Activated CD4-positive, CD25-positive, alpha-beta regulatory T cell (primary cell): Measurements from ENCODE around the gene SDE2.
"Not testable (repeated sequence)": the region's sequence is repeated elsewhere in the genome, so short reads cannot be mapped to it uniquely, and the experiment has no call there.

ENCODE experiments used
- DNase-seq, 4 experiments: peaks; one replicate each; lab custom pipeline; 2025; lab: John Stamatoyannopoulos, UW

SDE2 gene

DNA sequence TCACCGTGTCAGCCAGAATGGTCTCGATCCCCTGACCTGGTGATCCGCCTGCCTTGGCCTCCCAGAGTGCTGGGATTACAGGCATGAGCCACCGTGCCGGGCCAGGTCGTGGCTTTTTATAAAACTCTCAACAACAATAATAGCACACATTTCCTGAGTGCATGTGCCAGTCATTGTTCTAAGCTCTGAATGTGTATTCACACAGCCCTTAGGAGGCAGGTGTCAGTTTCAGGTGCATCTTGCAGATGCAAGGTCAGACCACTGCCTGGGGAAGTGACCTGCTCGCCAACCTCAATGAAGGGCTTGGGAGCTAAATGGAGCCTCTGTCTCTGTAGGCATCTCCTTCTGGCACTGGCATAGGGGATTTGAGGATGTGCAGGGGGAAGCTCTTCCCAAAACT lies 56.6 kb downstream of the SDE2 start:
- no peak for DNase-seq

DNA sequence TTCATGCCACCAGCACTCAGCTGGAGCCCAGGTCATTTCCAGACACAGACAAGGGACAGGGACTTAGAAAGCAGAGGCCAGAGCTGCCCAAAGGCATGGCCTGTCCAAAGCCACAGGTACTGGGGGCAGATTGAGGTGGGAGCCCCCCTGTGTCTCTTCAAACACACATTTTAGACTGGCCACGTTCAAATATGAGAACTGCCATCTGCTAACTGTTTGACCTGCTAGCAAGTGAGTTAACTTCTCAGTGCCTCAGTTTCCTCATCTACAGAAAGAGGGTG lies 57.3 kb downstream of the SDE2 start:
- no peak for DNase-seq

- no peak for DNase-seq
Measured at GRCh38 chr1:225941187-225941941, 57.8 kb downstream of the SDE2 start, which contains the start of gene LEFTY2. TSS of gene LEFTY2 (minus strand) at chr1:225941220. CDS start at chr1:225941140, 80 bp downstream.

- DNase-seq = no peak
Measured at GRCh38 chr1:225940385-225941151, 58.6 kb downstream of the SDE2 start.

DNA sequence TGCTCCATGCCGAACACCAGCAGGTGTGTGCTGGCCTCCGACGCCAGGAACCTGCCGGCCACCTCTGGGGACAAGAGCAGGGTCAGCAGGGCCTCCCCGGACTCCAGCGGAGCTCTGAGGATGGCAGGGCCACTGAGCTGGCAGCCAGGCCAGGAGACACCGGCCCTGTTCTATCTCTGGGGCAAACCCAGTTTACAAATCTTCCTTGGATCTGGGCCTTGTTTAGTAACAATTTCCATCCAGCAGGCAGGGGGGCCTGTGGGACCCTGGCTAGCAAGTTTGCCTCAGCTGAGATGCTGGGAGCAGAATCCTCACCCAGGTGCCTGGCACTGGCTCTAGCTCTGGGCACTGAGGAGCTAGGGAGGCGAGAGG lies 59.2 kb downstream of the SDE2 start:
- DNase-seq = not testable (repeated sequence)

DNA sequence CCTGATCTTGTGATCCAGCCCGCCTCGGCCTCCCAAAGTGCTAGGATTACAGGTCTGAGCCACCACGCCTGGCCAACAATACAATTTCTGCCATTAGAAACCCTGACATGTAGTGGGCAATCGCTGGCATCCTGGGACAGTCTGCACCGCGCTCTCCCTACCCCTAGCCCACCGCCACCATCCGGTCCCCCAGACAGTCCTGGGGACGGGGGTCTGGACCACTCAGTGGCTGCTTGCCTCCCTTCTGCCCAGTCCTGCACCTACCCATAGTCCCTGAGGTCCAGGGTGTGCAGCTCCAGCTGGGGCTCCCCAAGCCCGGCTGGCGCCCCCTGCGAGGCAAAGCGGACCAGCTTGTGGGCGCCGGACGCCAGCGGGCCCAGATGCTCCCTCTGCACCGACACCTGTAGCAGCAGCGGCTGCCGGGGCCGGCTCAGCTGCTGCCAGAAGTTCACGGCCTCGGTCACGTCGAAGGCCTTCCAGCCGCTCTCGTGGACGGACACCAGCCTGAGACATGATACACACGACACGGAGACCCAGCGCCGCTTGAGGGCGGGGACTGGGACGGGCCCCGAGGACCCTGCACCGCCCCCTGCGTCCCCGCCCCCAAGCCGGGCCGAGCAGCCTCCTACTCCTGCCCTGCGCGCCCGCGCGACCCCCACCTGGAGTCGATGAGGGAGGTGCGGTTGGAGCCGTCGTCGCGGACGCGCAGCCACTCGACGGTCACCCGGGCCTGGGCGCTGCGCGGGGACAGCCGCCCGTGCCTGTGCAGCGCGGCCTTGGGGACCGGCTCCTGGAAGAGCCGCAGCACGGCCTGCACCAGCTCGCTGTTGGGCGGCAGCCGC lies 59.8 kb downstream of the SDE2 start:
- not testable (repeated sequence) for DNase-seq

DNA sequence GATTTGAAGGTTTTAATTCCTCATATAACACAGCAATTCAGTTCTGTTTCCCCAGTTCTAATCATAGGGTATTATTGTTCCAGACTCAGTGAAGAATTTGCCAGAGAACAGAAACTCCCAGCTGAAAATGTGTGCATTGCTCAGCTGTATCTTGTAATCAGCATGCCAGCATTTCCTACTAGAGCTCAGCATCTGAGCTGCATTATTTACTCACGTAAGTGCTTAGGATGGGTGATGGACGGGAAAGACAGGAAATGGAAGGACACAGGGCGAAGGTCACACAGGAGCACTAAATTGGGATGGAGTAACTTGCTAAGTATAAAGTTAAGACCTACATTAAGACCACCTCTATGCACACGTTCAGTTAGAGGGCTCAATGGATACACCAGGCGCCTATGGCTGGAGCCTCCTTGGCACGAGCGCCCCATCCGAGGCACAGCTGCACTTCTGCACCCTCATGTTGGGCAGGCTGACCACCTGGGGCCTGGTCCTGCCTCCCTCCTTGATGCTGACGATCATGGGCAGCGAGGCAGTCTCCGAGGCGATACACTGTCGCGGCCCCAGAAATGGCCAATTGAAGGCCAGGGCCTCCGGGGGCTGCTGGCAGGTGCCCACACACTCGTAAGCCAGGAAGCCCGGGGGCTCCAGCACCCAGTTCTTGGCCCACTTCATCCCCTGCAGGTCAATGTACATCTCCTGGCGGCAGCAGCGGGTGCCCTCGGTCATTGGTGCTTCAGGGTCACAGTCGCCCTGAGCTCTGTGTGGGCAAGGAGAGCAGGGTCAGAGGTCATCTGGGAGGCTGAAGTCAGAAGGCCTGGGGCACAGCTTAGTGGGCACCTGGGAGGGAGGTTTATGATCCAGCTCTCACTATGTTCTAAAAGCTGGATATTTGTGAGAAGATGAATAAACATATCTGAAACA lies 61.8 kb downstream of the SDE2 start:
- DNase-seq = no peak

DNA sequence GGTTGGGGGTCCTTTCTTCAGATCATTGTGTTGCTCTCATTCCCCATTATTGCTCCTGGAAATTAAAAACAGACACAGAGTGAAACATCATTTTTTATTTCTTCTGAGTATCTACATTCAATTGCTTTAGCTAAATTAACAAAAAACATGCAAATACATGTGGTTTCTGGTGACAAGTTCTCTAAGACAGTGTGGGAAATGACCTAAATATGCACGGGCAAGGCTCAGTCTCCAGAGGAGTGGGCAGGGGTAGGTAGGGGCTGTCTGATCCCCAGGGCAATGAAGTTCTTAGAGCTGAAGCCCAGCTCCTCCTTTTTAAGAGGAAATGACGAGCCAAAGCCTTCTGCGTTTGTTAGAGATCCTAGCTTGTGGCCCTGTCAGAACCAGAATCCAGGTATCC lies 62.6 kb downstream of the SDE2 start:
- DNase-seq = no peak

- not testable (repeated sequence) for DNase-seq
Measured at GRCh38 chr1:225936086-225936485, 63.1 kb downstream of the SDE2 start.

DNA sequence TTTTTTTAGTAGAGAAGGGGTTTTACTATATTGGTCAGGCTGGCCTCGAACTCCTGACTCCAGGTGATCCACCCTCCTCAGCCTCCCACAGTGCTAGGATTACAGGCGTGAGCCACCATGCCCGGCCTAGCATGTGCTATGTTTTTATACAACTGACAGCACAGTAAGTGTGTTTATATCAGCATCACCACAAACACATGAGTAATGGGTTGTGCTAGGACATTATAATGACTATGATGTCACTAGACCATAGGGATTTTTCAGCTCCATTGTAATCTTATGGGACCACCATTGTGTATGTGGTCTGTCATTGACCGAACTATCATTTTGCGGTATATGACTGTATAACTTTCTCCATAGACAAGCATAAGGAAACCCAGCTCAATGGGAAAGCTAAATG lies 64.4 kb downstream of the SDE2 start:
- DNase-seq = no peak

GRCh38 chr1:225933072-225933471 lies 66.1 kb downstream of the SDE2 start:
- no peak for DNase-seq
